B cell (primary cell): ENCODE results near the gene METRNL.

Source experiments
- CTCF ChIP-seq: fragments of 200-600 bp; IDR thresholded peaks from one replicate; pipeline ENCODE4 v1.8.0; 2022; ENCODE audit warnings: antibody characterized with exemption, mild to moderate bottlenecking
- EZH2 ChIP-seq: IDR thresholded peaks from 2 replicates; pipeline ENCODE4 v1.6.1; 2012; ENCODE audit warnings: borderline replicate concordance, low read depth, mild to moderate bottlenecking, moderate library complexity, low read length; ENCODE audit not compliant: insufficient read depth, poor library complexity, severe bottlenecking

DNA sequence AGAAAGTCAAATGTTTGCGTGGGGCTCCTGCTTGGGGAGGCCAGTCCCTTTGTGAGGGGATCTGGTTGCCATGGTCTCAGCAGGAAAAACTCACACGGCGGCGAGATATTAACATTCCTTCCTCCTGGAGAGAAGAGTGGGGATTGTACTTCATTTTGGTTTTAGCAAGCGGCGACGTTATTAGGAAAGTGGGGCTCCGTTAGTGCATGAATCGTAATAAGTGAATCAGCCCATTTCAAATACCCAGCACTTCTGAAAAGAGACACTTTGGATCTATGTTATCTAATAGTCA, 41.6 kb upstream of the METRNL start:
- TF ChIP-seq CTCF (no peak), EZH2 (no peak)
